Breast epithelium (tissue), 3 donors: ENCODE results near the gene FAXDC2.
A peak's percentile ranks its signal among the peaks of the same experiment; 100 is the strongest.

ENCODE experiments used
- CTCF ChIP-seq, 3 donors: fragments of 450-650 bp; IDR thresholded peaks; one replicate each; pipeline ENCODE4 v1.5.1; 2016 to 2017; ENCODE audit warnings: antibody characterized with exemption in 3 of 3, mild to moderate bottlenecking in 3 of 3, moderate library complexity in 3 of 3
- POLR2AphosphoS5 ChIP-seq, 3 donors: sonication (generic); formaldehyde crosslinking; IDR thresholded peaks; one replicate each; pipeline ENCODE4 v1.6.1; 2017; ENCODE audit warnings: antibody characterized with exemption in 3 of 3

- peak; percentile 47 to 71 (median 66) for TF ChIP-seq POLR2AphosphoS5 (IDR thresholded peaks at IDR 0.05)
- peak in 1 of 3 donors; percentile 7 for TF ChIP-seq CTCF (IDR thresholded peaks at IDR 0.05)
Measured at GRCh38 chr5:154857530-154858296, 7.3 kb upstream of the FAXDC2 start.
